Activated T-helper 1 cell treated with anti-CD3 and anti-CD28 coated beads, Interleukin-12 subunit alpha, Interleukin-12 subunit beta, Interleukin-2, Interleukin-4 antibody, amounts not matched to agents 30 ng/mL and 10 ng/mL and 1 ng/mL, durations not matched to agents 14 hours and 24 hours and 36 hours (primary cell): Measurements from ENCODE around the gene RRAGB. TPM values are rescaled to one million over a fixed set of nuclear protein-coding genes. Genes with fewer than 3 reads are reported as not detected.

Experiments
- DNase-seq: peaks from one replicate; pipeline ENCODE4 v3.0.0; 2021; ENCODE audit warnings: low spot score
- H3K27ac Mint-ChIP-seq: one replicate; pipeline ENCODE4 v1.8.0; 2021; ENCODE audit warnings: mild to moderate bottlenecking, mixed read lengths
- H3K27me3 Mint-ChIP-seq: one replicate; pipeline ENCODE4 v1.8.0; 2022; ENCODE audit warnings: mild to moderate bottlenecking, moderate library complexity, mixed read lengths; ENCODE audit not compliant: insufficient read depth
- H3K36me3 Mint-ChIP-seq: one replicate; pipeline ENCODE4 v1.8.0; 2021; ENCODE audit warnings: low read depth, mixed read lengths
- H3K4me1 Mint-ChIP-seq: one replicate; pipeline ENCODE4 v1.8.0; 2021; ENCODE audit warnings: low read depth, mixed read lengths
- H3K4me3 Mint-ChIP-seq: one replicate; pipeline ENCODE4 v1.8.0; 2021; ENCODE audit warnings: mild to moderate bottlenecking, moderate library complexity, mixed read lengths
- H3K9me3 Mint-ChIP-seq: one replicate; pipeline ENCODE4 v1.8.0; 2021; ENCODE audit warnings: mixed read lengths
- intact Hi-C: fragments of 100-400 bp; cut with micrococcal nuclease; formaldehyde crosslinking; loops from one replicate; pipeline ENCODE4 v1.15.1; 2024
- total RNA-seq: library from RNA; stranded (reverse); gene quantifications from 2 replicates; pipeline ENCODE4 v1.2.3, GENCODE V29; 2022

RRAGB gene
- total RNA-seq, 1 donor from 2014 or later: 6.1 TPM

GRCh38 chrX:55783723-55784122 lies 66.2 kb downstream of the RRAGB start:
- intact Hi-C loops: no loop called here
- H3K9me3 Mint-ChIP-seq: peaks cover 4% of the 10 kb centered on the region
- DNase-seq: no peak
- no peaks in the 10 kb centered on the region for H3K4me1 Mint-ChIP-seq
- no peak overlapping the region for H3K4me3 Mint-ChIP-seq
- H3K36me3 Mint-ChIP-seq: no peaks in the 10 kb centered on the region
- H3K27me3 Mint-ChIP-seq: no peaks in the 10 kb centered on the region
- H3K27ac Mint-ChIP-seq: no peak overlapping the region

- H3K4me3 Mint-ChIP-seq: no peak overlapping the region
- H3K4me1 Mint-ChIP-seq: no peaks in the 10 kb centered on the region
- no peaks in the 10 kb centered on the region for H3K36me3 Mint-ChIP-seq
- no peak for DNase-seq
- intact Hi-C loops: no loop called here
- peaks cover 4% of the 10 kb centered on the region for H3K9me3 Mint-ChIP-seq
- H3K27ac Mint-ChIP-seq: no peak overlapping the region
- no peaks in the 10 kb centered on the region for H3K27me3 Mint-ChIP-seq
Measured at GRCh38 chrX:55787063-55787462, 69.5 kb downstream of the RRAGB start.

GRCh38 chrX:55787727-55788126 lies 70.2 kb downstream of the RRAGB start:
- H3K27ac Mint-ChIP-seq: no peak overlapping the region
- intact Hi-C loops: no loop called here
- peaks cover 4% of the 10 kb centered on the region for H3K9me3 Mint-ChIP-seq
- no peak for DNase-seq
- H3K4me3 Mint-ChIP-seq: no peak overlapping the region
- no peaks in the 10 kb centered on the region for H3K4me1 Mint-ChIP-seq
- H3K36me3 Mint-ChIP-seq: no peaks in the 10 kb centered on the region
- no peaks in the 10 kb centered on the region for H3K27me3 Mint-ChIP-seq

GRCh38 chrX:55794405-55794804 lies 76.9 kb downstream of the RRAGB start:
- Mint-ChIP-seq H3K27me3 (peaks cover 1% of the 10 kb centered on the region), H3K9me3 (no peaks in the 10 kb centered on the region), H3K36me3 (no peaks in the 10 kb centered on the region), H3K4me1 (no peaks in the 10 kb centered on the region), H3K4me3 (no peak overlapping the region), H3K27ac (no peak overlapping the region)
- intact Hi-C loops: no loop called here
- DNase-seq: no peak

- H3K36me3 Mint-ChIP-seq: no peaks in the 10 kb centered on the region
- no peak for DNase-seq
- H3K9me3 Mint-ChIP-seq: no peaks in the 10 kb centered on the region
- H3K4me1 Mint-ChIP-seq: no peaks in the 10 kb centered on the region
- no peak overlapping the region for H3K27ac Mint-ChIP-seq
- intact Hi-C loops: no loop called here
- no peak overlapping the region for H3K4me3 Mint-ChIP-seq
- peaks cover 1% of the 10 kb centered on the region for H3K27me3 Mint-ChIP-seq
Measured at GRCh38 chrX:55796496-55796895, 78.9 kb downstream of the RRAGB start.

- no peak for DNase-seq
- Mint-ChIP-seq H3K4me3 (no peak overlapping the region), H3K36me3 (no peaks in the 10 kb centered on the region), H3K27ac (no peak overlapping the region), H3K9me3 (no peaks in the 10 kb centered on the region), H3K4me1 (no peaks in the 10 kb centered on the region), H3K27me3 (peaks cover 1% of the 10 kb centered on the region)
- intact Hi-C loops: no loop called here
Measured at GRCh38 chrX:55801811-55802210, 84.3 kb downstream of the RRAGB start.

Other genes with a start within 250 kb of the RRAGB start
- gene USP51, start 227.9 kb upstream of the RRAGB start, total RNA-seq: 1.9 and 2.2 TPM in 2 replicates
- not detected in 2 replicates for gene FOXR2, start 94.3 kb upstream of the RRAGB start, total RNA-seq